Smooth muscle cell of the brain vasculature (primary cell): ENCODE measurements around the gene SFMBT2.

ENCODE experiments used
- DNase-seq: peaks from one replicate; pipeline ENCODE4 v3.0.0-alpha.2; 2012; ENCODE audit warnings: low read depth, low spot score

The SFMBT2 gene

GRCh38 chr10:7365027-7365745, 45.6 kb downstream of the SFMBT2 start:
- DNase-seq: no peak

- DNase-seq: no peak
Observed at GRCh38 chr10:7364474-7364873, 46.4 kb downstream of the SFMBT2 start.

GRCh38 chr10:7363700-7364099, 47.1 kb downstream of the SFMBT2 start:
- no peak for DNase-seq

GRCh38 chr10:7362471-7362870, 48.4 kb downstream of the SFMBT2 start:
- no peak for DNase-seq

GRCh38 chr10:7361316-7361715, 49.5 kb downstream of the SFMBT2 start:
- DNase-seq: no peak

- no peak for DNase-seq
Observed at GRCh38 chr10:7359954-7360353, 50.9 kb downstream of the SFMBT2 start.

- DNase-seq: no peak
Observed at GRCh38 chr10:7359356-7359755, 51.5 kb downstream of the SFMBT2 start.

GRCh38 chr10:7357193-7357592, 53.6 kb downstream of the SFMBT2 start:
- DNase-seq: no peak

GRCh38 chr10:7354330-7355047, 56.3 kb downstream of the SFMBT2 start:
- DNase-seq: no peak

GRCh38 chr10:7351894-7352293, 58.9 kb downstream of the SFMBT2 start:
- DNase-seq: no peak

GRCh38 chr10:7350541-7351195, 60.2 kb downstream of the SFMBT2 start:
- DNase-seq: no peak

GRCh38 chr10:7345717-7346116, 65.1 kb downstream of the SFMBT2 start:
- DNase-seq: no peak

GRCh38 chr10:7343040-7343439, 67.8 kb downstream of the SFMBT2 start:
- no peak for DNase-seq

- DNase-seq: no peak
Observed at GRCh38 chr10:7340179-7340874, 70.5 kb downstream of the SFMBT2 start.

- DNase-seq: no peak
Observed at GRCh38 chr10:7339510-7339909, 71.3 kb downstream of the SFMBT2 start.

GRCh38 chr10:7338469-7338868, 72.4 kb downstream of the SFMBT2 start:
- DNase-seq: no peak

- DNase-seq: no peak
Observed at GRCh38 chr10:7337431-7338171, 73.2 kb downstream of the SFMBT2 start.

GRCh38 chr10:7335977-7336376, 74.9 kb downstream of the SFMBT2 start:
- no peak for DNase-seq

GRCh38 chr10:7334642-7334964, 76.2 kb downstream of the SFMBT2 start:
- no peak for DNase-seq

- DNase-seq: no peak
Observed at GRCh38 chr10:7333961-7334641, 76.7 kb downstream of the SFMBT2 start.

- DNase-seq: no peak
Observed at GRCh38 chr10:7329219-7329618, 81.6 kb downstream of the SFMBT2 start.
